Stimulated activated CD8-positive, alpha-beta memory T cell treated with anti-CD3 and anti-CD28 coated beads, Interleukin-15, amount 100 ng/mL, for 1 hour (primary cell): ENCODE data around the gene URGCP.
A peak's percentile ranks its signal among the peaks of the same experiment; 100 is the strongest.
"Not testable (repeated sequence)": the region's sequence is repeated elsewhere in the genome, so short reads cannot be mapped to it uniquely, and the experiment has no call there.

Source experiments
- DNase-seq: peaks from one replicate; pipeline ENCODE4 v3.0.0-alpha.2; 2020; ENCODE audit warnings: low read depth

Gene URGCP

DNA sequence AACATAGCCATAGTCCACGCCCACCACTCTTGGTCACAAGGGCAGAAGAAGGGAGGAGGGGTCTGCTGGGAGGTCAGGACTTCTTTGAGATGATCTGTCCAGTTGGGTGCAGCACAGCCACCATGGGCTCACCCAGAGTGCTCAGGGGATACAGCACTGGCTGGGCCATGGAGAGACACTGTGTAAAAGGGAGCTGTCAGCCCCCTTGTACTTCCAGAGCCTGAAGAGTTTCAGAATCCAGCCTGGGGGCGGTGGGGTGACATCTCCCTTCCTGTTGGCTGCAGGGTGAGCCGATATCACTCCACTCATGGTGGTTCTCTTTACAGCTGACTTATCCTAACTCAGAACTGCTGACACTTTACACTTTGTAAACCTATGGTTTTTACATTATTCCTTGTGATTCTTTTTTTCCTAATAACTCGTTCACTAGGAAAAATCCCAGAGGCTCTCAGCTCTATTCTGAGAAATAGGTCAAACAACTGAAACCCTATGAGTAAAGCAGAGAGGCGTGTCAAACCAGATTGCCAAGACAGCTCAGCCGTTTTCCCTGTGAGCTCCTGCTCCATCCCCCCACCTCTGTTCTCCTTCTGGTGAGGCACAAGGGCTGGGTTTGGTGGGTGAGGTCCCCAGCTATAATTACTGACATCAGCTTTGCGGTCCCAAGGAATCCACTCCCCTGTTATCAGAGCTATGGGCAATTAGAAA, 33.8 kb downstream of the URGCP start:
- no peak for DNase-seq

DNA sequence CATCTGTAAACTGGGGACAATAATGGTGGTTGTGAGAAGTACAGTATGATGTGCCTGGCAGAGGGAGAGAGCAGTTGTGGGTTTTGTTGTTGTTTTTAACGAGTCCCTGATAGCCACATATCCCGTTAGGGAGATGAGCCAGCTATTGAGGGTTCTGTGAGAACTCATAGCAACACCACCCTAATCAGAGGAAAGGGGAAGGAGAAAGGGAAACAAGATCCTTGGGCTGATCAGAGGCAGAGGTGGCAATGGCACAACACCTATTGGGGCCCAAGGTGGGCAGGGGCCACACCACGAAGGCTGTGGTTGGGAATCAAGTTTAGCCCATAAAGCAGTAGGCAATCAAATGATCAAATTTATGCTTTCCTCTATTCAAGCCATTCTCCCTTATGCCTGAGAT, 35.3 kb downstream of the URGCP start:
- DNase-seq: no peak

DNA sequence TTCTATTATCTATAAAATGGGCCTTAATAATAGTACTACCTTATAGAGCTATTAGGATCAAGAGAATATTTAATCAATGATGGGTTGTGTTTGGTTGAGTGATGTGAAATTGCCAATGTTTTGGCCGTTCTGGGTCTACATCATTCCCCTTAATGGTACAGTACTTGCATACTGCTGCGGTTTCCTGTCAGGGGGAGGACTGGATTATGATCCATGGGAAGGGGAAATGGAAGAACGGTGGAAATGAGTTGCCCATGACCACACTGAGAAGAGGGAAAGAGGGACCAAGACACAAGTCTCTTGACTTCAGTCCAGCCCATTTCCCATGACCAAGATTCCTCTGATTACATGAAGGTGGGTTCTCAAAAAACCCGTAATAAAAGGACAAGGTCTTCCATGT, 36.1 kb downstream of the URGCP start:
- DNase-seq: no peak

DNA sequence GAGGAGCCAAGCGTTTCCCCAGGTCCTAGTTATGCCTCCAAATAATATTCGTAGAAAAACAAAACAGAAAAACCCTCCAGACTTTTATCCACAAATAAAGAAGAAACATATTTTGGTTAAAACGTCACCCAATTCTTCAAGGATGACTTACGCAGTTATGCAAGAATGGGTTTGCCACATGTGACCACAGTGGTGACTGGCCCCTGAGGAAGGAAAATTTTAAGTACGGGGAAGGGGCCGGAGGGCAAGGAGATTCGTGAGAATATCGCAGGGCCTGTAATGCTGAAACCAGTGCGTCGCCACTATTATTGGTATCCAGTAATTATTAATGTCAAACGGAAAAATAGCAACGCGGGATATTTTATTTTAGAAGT, 36.5 kb downstream of the URGCP start:
- no peak for DNase-seq

DNA sequence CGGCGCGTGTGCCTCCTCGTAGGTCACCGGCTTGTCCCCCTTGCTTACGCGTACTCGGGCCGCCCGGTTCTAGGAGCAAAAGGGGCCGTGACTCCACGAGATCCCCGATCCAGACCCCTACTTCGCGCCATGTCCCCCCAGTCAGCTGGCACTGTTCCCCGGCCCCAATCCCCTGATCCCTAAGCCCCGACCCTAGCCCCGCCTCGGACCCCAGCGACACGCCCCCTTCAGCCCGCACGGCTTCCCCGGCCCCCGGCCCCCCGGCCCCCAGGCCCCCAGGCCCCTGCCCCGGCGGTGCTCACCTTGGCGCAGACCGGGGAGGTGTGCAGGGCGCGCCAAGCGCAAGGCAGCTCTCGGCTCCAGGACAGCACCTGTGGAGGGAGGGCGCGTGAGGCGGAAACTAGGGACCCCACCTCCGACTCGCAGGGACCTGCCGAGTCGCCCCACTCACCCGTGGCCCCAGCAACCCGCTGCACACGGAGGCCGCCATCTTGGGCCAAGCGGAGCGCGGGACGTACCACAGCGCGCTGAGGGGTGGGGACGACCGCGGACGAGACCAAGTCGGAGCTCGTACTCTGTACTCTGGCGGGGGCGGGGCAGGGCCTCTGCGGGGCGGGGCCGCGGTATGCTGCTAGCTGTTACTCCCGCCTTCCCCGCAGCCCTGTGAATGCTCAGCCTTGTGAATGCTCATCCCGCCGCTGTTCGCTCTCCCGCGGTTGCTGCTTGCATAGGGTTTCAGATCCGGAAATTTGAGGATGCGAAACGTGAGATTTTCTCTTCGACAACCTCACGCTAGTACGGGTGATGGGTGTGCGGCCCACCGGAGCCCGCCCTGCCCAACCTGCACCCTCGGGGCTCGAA, 37.2 kb downstream of the URGCP start, which contains the start of gene MRPS24:
TSS of gene MRPS24 (minus strand) at position 512 of the 861 bp plus-strand sequence. CDS start at position 490, 22 bp downstream.
- DNase-seq: peak; percentile 92

DNA sequence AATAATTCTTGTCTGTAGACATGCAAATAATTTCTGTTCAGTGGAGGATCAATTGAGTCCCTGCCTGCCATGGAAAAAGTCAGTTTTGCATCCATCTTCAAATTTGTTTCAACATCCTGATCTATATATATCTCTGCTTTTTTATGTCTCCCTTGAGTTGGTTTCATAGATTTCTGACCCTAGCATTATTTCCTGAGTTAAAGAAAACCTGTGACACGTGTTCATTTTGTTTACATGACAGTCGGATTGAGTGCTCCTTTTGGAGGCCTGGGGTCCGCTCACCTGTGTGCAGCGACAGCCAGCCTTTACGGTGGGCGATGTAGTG, 37.8 kb downstream of the URGCP start:
- DNase-seq: no peak

DNA sequence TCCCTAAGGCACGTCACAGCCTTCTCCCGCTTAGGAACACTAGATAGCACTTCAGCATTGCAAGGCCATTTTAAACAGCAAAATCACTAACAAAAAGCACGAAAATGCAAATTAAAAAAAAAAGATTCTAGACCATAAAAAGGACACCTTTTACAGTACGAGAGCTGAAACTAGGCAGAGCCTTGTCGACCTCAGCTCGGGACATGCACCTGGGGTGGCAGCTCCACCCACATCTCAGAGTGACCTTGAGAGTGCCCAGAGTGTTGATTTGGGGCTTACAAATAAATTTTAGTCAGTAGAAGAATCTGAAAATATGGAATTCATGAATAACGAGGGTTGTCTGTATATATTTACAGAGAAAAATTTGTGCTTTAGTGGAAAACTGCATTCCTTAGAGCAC, 38.2 kb downstream of the URGCP start:
- DNase-seq: no peak

DNA sequence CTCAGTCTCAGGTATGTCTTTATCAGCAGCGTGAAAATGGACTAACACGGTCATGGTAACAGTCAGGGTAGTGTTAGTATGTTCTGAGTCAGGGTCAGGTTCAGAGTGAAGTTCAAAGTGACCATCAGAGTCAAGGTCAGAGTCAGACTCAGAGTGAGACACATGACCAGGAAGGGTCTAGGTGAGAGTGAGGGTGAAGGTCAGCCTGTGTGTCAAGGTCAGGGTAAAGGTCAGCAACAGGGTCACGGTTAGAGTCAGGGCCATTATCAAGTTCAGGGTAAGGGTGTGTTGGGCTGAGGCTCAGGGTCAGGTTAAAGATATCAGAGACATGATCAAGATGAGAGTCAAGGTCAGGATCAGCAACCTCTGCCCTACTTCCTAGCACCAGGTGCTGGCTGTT, 41.1 kb downstream of the URGCP start:
- no peak for DNase-seq

DNA sequence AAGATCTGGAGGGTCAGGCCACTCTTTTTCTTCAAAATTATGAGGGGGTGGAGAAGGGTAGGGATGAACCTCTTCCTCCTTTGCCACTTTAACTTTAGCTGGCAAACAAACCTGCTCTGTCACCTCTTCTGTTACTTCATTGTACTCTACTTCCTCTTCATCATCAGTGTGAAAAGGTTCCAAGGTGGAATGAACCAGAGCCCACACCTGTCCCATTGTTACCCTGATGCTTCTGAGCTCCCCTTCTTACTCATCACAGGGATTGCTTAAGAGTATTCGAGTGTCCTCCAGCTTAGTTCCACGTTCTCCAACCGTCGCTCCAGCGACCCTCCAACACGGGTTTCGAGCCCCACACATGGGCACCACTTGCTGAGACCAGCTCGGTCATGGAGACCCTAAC, 42.3 kb downstream of the URGCP start:
- no peak for DNase-seq

DNA sequence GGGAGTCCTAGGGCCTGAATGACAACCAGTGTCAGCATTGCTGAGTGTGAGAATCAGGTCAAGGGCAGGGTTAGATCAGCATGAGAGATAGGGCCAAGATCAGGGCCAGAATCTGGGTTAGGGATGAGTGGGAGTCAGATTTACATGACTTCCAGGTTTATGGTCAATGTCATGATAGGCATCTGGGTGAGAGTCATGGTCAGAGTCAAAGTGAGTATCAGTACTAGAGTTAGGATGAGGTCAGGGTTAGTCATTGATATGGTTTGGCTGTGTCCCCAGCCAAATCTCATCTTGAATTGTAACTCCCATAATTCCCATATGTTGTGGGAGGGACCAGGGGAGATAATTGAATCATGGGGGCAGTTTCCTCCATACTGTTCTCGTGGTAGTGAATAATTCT, 49.4 kb downstream of the URGCP start:
- DNase-seq: no peak

DNA sequence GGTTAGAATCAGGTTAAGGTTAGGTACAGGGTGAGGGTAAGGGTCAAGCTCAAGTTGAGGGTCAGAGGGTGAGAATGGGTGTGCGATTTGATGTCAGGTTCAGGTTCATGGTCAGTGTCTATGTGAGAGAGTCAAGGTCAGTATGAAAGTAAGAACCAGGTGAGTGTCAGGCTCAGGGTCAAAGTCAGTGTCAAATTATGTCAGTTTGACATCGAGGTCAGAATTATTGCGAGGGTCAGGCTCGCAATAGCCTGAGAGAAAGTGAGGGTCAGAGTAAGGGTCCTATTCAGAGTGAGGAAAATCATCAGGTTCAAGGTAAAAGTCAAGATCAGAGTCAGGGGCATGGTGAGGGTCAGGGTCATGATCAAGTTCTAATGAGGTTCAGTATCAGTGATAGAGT, 50.1 kb downstream of the URGCP start:
- no peak for DNase-seq

DNA sequence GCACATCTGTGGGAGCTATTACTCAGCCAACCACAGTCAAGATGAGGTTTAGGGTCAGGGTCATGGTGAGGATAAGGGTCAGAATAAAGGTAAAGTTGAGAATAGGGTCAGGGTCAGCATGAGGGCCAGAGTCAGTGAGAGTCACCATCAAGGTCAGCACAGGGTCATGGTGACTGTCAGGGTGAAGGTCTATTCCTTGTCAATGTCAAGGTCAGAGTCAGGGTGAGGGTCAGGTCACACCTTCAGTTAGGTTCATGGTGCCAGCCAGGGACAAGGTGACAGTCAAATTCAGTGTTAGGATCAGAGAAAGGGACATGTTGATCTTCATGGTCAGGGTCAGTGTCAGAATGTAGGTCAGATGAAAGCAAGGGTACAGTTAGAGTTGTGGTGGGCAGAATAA, 51.2 kb downstream of the URGCP start:
- no peak for DNase-seq

DNA sequence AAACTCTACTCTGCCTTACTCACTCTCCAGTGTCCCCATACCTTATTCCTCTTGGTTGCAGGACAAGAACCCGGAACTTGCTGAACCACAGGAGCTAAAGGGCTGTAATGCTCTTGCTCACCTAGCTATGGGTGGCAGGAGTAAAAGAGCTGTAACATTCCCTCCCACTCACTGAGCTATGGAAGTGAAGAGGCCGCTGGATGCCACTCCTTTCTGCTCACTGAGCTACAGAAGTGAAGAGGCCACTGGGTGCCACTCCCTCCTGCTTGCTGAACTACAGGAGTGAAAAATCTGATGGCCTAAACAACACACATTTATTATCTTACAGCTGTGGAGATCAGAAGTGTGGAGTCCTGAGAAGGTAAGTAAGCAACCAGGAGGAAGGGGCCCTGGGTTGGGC, 54.6 kb downstream of the URGCP start:
- DNase-seq: no peak

DNA sequence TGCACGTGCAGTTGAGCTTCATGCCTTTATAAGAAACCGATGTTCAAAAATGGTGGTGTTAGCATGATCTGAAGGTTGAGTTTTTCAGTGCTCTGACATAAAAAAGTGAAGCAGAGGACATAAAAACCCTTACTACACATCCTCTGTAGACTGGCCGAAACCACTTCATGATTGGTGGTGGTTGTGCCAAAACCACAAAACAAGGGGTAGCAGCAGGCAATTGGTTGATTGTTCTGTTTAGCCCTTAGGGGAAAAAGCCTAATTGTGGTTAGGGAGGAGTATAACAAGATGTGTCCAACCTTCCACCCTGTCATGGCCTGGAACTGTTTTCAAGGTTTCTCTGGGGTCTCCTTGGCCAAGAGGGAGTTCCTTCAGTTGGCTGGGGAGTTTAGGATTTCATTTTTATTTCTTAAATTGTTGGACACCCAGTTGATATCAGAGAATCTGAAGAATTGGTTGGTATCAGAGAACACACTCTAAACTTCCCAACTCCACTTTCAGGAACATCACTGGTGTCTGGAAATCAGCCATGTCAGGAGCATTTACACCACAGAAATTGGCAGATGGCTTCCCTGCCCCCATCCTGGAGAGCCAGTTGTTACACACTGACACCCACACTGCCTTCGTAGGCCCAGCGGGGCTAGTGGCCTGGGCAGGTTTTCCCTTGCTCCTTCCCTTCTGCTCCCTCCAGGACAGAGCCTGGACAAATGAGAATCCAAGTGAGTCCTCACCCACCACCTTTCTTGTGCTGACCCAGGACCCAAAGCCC, 55.9 kb downstream of the URGCP start:
- DNase-seq: no peak

DNA sequence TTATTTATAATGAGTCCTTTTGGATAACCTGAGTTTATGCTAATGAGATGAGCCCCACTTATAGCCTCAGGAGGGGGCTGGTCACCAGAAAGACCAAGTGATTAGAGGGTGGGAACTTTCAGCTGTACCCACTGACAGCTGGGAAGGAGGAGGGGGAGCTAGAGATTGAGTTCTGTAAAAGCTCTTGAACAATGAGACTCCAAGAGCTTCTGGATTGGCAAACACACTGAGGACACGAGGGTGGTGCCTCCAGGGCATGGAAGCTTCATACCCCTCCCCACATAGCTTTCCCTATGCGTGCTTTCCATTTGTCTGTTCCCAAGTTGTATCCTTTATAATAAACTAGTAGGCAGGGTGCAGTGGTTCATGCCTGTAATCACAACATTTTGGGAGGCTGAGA, 57.3 kb downstream of the URGCP start:
- no peak for DNase-seq

DNA sequence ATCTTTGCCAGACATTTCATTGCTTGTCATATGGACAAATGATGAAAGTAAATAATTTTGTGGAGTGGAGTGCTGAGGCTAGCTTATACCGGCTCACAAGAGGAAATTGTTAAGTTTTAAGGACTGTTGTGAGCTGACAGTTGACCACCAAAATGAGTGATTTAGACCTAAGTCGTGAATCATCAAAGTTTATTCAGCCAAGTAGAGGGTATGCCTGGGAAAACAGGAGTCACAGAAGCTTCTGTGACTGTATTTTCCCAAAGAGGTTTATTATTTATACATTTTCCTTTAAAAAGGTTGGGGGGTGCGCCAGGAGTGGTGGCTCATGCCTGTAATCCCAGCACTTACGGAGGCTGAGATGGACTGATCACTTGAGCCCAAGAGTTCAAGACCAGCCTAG, 58.9 kb downstream of the URGCP start:
- no peak for DNase-seq

DNA sequence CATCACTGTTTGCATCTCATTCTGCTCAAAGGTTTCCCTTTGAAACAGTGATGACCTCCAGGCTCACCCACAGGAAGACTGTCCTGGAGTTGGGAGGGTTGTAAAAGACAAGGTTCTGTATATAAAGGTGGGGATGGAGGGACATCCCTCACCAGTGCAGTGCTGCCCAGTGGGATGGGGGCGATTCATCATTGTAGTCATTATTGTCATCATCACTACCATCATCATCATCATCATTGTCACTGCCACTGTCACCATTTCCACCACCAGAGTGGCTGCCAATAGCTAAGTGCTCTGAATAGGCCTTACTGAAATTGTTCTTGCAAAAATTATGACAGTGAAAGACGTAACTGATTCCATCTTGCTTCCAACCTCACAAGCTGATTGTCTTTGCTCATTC, 61.7 kb downstream of the URGCP start:
- no peak for DNase-seq

DNA sequence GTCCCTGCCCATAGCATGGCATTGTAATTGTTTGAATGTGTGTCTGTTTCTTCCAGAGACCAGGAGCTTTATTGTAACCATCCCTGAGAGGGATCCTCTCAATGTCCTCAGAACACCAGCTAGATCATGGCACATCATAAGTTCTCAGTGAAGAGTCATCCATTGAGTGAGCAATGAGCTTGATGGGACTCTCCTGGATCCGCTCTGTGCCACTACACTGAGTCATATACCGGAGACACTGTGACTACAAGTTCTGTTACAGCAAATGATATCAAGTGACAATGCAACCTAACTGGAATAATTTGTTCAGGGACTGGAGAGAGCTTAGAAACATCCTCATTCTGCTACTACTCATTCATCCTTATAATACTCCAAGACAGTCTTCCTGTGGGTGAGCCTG, 62.1 kb downstream of the URGCP start:
- no peak for DNase-seq

DNA sequence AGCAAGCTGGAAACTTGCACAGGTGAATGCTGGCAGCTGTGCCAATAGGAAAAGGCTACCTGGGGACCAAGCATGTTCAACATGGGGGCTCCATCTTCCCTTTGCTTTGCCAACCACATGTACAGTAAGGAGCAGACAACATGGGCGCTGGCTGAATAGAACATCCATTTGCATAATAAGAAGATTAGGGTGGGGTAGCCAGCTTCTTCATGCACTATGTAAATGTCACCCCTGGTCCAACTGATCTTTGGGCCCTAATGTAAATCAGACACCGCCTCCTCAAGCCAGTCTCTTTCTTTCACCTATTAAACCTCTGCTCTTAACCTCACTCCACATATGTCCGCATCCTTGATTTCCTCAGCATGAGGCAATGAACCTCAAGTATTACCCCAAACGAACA, 63.1 kb downstream of the URGCP start:
- no peak for DNase-seq

DNA sequence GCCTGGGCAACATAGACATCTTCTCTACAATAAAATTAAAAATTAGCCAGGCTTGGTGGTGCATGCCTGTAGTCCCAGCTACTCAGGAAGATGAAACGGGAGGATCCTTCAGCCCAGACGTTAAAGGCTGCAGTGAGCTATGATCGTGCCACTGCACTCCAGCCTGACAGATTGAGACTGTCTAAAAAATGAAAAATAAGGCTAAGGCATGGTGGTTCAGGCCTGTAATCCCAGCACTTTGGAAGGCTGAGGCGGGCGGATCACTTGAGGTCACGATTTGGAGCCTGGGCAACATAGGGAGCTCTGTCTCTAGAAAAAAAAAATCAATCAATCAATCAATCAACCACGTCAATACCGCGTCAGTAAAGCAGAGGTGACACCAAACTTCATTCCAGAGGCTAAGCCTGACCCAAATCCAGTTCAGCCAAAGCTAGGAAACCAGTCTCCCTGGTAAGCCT, 68.2 kb downstream of the URGCP start:
- no peak for DNase-seq

DNA sequence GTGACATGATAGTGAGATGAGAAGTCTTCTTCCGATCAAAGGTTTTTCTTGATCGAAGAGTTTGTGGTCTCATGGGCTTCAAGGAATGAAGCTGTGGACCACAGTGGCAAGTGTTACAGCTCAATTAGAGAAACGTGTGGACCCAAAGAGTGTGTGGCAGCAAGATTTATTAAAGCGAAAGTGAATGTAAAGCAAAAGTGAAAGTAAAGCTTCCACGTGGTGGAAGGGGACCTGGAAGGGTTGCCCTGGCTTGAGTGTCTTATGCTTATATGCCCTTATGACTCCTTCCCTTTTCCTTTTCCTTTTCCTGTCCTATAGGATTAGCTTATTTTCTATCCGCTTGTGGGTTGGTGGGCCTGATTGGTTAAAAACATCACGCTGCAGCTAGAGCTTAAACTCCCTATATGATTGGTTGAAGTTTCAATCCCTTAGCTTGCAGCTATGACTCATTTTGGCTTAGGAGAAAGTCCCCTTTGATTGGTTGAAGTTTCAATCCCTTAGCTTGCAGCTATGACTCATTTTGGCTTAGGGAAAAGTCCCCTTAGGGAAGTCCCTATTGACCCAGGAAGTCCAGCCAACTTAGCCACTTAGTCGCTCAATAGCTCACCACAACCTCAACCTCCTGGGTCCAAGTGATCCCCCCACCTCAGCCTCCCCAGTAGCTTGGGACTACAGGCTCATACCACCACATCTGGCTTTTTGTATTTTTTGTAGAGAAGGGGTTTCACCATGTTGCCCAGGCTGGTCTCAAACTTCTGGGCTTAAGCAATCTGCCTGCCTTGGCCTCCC, 71.7 kb downstream of the URGCP start:
- DNase-seq: no peak

DNA sequence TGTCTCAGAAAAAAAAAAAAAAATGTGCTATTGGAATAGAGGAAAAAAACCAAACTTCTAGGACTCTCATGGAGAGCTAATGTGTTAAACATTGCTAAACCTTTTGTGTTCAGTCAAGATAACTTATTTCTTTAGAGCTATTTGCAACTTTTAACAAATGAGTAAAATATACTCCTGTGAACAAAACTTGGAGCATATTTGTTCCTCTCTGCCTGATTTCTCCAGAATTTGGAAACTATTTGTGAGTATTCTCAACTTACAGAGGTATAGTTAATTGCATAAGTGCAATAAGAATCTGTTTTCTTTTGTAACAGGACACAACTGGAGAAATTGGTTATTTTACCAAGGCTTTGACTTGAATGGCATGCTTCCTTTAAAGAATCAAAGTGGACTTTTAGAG, 75.5 kb downstream of the URGCP start:
- not testable (repeated sequence) for DNase-seq
